Measurements from ENCODE around the gene NFIB. TPM values are rescaled to one million over a fixed set of nuclear protein-coding genes. Genes with fewer than 3 reads are reported as not detected.

The NFIB gene
- total RNA-seq, 2 experiments from 2014 or later, result not detected

DNA sequence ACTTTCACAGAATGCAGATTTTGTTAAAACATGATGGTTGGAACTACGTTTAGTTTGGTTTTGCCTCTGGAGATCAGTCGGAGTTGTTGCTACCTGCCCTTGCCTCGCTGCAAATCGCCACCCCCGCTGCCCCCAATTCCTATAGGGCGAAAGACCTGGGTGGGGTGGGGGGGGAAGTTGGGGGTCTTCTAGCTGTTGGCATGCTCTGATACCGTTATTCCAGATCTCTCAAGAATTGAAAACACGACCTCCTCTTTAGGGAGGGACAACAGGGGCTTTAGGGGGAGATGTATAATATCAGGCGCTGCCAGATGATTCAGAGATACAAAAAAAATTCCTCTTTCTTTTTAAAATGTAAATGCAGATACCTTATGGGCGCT lies 36.4 kb upstream of the NFIB start:
- Mint-ChIP-seq H3K4me3 (no peak overlapping the region), H3K4me1 (peaks cover 7% of the 10 kb centered on the region), H3K27ac (no peak overlapping the region), H3K36me3 (ENCODE audit: low read depth) (no peaks in the 10 kb centered on the region), H3K27me3 (peaks cover 76% of the 10 kb centered on the region), H3K9me3 (ENCODE audit: low read depth) (no peaks in the 10 kb centered on the region)
- intact Hi-C loops (cut with DNase I, micrococcal nuclease), result loop anchor here in 1 of 2 experiments (5.0 kb wide), 2 partner anchors 903 to 1318 kb away; no protein-coding TSS in a partner anchor
- ChIA-PET CTCF (interaction anchor here (1.4 kb wide), 1 partner anchor 922 kb away, joined by 4 read pairs; no protein-coding TSS in a partner anchor), POLR2A (no interaction called here)
- no peak for ATAC-seq
- no peak for DNase-seq

DNA sequence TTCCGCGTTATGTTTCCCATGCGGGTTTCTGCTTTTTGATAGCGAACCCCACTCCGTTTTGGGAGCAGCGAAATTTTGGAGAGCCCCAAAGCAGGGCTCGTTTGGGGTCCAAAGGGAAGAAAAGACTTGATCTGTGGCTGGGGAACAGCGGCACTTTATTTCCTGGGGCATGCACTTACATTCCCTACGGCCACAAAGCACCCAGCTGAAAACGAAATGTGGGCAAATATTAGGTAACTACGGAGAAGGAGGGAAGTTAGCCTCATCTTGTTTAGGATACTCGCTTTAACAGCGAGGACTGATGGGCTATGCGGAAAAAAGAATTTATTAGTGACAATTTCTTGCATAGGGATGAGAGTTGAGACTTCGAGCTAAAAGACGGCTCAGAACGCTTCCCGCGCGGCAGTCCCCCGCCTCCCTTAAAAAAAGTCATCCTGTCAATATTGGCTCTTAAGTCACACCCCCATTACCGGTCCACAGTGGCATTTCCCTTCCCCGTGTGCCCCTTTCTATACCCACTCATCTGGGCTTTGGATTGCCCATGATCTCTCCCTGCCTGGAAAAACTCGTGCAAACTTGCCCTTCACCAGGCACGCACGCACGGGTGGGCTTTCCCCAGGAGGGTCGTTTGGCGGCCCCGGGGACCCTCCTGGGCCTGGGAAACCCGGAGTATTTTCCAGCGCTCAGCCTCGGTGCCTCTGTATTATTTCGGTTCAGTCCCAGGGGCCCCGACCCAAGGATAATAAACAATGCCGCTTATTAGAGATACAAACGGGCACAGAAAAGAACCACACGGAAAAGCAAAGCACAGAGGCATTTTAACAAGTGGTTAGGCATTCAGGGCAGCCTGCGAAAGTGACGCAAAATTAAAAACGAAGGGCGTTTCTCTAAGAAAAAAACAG lies 35.8 kb upstream of the NFIB start:
- Mint-ChIP-seq H3K4me1 (peaks cover 7% of the 10 kb centered on the region), H3K27ac (no peak overlapping the region), H3K36me3 (ENCODE audit: low read depth) (no peaks in the 10 kb centered on the region), H3K4me3 (no peak overlapping the region), H3K9me3 (ENCODE audit: low read depth) (no peaks in the 10 kb centered on the region), H3K27me3 (peaks cover 77% of the 10 kb centered on the region)
- DNase-seq (no peak), ATAC-seq (no peak)
- intact Hi-C loops (cut with DNase I, micrococcal nuclease), result loop anchor here (1.0 to 5.0 kb wide), 4 partner anchors 35 to 1317 kb away; partner anchors contain the start of gene NFIB (in 1 of the 2)
- ChIA-PET CTCF (interaction anchor here (0.7 kb wide), 1 partner anchor 25 kb away, joined by 3 read pairs; no protein-coding TSS in a partner anchor), POLR2A (interaction anchor here (0.7 kb wide), 1 partner anchor 318 kb away, joined by 3 read pairs; no protein-coding TSS in a partner anchor)

DNA sequence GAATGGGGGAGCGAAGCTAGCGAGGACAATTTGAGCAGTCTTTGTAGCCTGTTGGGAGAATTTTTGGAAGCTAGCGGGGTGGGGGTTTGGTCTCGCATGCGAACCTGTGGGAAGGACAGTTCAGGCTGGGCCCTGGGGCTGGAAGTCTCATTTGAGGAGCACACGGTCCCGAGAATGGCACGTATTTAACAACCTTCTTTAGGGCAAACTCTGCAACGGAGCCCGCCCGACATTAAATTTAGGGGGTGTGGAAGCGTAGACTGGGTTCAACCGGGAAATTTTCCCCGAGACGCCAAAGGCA lies 35.2 kb upstream of the NFIB start:
- H3K27ac Mint-ChIP-seq, result no peak overlapping the region
- no peaks in the 10 kb centered on the region for H3K9me3 Mint-ChIP-seq (ENCODE audit: low read depth)
- peaks cover 73% of the 10 kb centered on the region for H3K27me3 Mint-ChIP-seq
- ChIA-PET POLR2A (interaction anchor here (0.7 kb wide), 1 partner anchor 317 kb away, joined by 3 read pairs; no protein-coding TSS in a partner anchor), CTCF (interaction anchor here (0.7 to 1.5 kb wide), 2 partner anchors 24 to 43 kb away, joined by 3 read pairs; no protein-coding TSS in a partner anchor)
- no peaks in the 10 kb centered on the region for H3K36me3 Mint-ChIP-seq (ENCODE audit: low read depth)
- intact Hi-C loops (cut with DNase I, micrococcal nuclease), result loop anchor here (1.0 to 2.0 kb wide), 2 partner anchors 35 to 36 kb away; partner anchors contain the start of gene NFIB (in 1 of the 2)
- H3K4me3 Mint-ChIP-seq, result no peak overlapping the region
- H3K4me1 Mint-ChIP-seq, result peaks cover 7% of the 10 kb centered on the region
- ATAC-seq, result no peak
- DNase-seq, result no peak

DNA sequence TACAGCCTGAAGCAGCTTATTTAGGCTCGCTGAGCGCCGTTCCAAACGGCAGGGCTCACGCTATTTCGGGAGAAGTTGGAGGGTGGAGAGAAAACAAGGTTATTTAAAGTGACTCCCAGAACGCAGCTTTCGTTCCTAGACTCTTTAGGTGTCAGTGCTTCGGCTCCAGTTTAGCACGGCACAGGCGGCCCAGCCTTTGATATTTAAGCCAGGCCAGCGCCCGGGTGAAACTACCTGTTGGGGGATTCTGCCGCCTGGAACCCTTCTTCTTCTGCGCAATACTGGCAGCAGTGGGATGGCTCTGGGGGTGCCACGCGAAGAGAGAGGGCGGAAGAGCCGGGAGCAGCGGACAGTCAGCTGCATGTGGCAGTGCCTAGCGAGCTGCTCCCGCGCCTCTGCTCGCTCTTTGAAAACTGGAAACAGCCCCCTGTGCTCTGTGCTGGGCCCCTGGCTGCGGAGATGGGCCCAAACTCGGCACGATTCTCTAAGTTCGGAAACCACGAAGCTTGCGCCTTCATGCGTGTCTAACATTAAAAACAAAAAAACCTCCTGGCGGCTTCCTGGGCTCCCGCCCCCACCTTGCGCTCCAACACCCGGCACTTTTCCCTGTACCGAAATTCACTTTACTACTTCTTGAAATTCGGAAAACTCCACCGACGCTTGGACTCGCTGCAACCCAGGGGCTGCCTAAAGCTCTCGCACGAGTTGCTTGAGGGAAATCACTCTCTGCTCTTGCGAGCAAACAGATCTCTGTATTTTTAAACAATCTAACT lies 34.6 kb upstream of the NFIB start:
- ATAC-seq, result no peak
- Mint-ChIP-seq H3K27ac (no peak overlapping the region), H3K4me3 (no peak overlapping the region), H3K4me1 (peaks cover 7% of the 10 kb centered on the region), H3K36me3 (ENCODE audit: low read depth) (no peaks in the 10 kb centered on the region), H3K27me3 (peaks cover 69% of the 10 kb centered on the region), H3K9me3 (ENCODE audit: low read depth) (no peaks in the 10 kb centered on the region)
- intact Hi-C loops (cut with DNase I, micrococcal nuclease), result loop anchor here (1.0 to 2.0 kb wide), 2 partner anchors 34 to 36 kb away; partner anchors contain the start of gene NFIB (in 1 of the 2)
- CTCF ChIA-PET, result interaction anchor here (0.6 to 1.5 kb wide), 4 partner anchors 24 to 917 kb away, joined by 3 read pairs; no protein-coding TSS in a partner anchor
- DNase-seq, result no peak
- POLR2A ChIA-PET, result interaction anchor here (0.7 kb wide), 1 partner anchor 316 kb away, joined by 3 read pairs; no protein-coding TSS in a partner anchor

DNA sequence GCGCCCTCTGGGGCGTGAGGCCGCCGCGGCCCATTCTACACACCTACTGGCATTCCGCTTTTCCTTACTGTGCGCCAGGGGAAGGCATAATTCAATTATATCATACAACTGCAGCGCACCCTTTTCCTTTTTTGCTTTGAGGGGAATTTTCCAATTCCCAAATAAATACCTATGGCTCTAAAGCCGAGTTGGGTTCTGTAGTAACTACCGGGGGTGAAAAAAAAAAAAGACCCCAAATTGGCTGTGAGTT lies 34.1 kb upstream of the NFIB start:
- Mint-ChIP-seq H3K27me3 (peaks cover 64% of the 10 kb centered on the region), H3K4me3 (no peak overlapping the region), H3K4me1 (peaks cover 7% of the 10 kb centered on the region), H3K27ac (no peak overlapping the region), H3K36me3 (ENCODE audit: low read depth) (no peaks in the 10 kb centered on the region), H3K9me3 (ENCODE audit: low read depth) (no peaks in the 10 kb centered on the region)
- POLR2A ChIA-PET, result no interaction called here
- ATAC-seq (no peak), DNase-seq (no peak)
- CTCF ChIA-PET, result interaction anchor here (0.6 to 1.5 kb wide), 3 partner anchors 42 to 916 kb away, joined by 3 read pairs; no protein-coding TSS in a partner anchor
- intact Hi-C loops (cut with DNase I, micrococcal nuclease), result loop anchor here in 1 of 2 experiments (2.0 kb wide), 1 partner anchor 35 kb away; no protein-coding TSS in a partner anchor

GRCh38 chr9:14347406-14348122 lies 33.6 kb upstream of the NFIB start:
- ChIA-PET CTCF (interaction anchor here (0.7 to 1.5 kb wide), 2 partner anchors 42 to 128 kb away, joined by 3 read pairs; no protein-coding TSS in a partner anchor), POLR2A (no interaction called here)
- intact Hi-C loops (cut with DNase I, micrococcal nuclease), result loop anchor here in 1 of 2 experiments (2.0 kb wide), 1 partner anchor 35 kb away; no protein-coding TSS in a partner anchor
- no peaks in the 10 kb centered on the region for H3K9me3 Mint-ChIP-seq (ENCODE audit: low read depth)
- ATAC-seq (no peak), DNase-seq (no peak)
- no peak overlapping the region for H3K4me3 Mint-ChIP-seq
- H3K4me1 Mint-ChIP-seq, result peaks cover 7% of the 10 kb centered on the region
- H3K27me3 Mint-ChIP-seq, result peaks cover 59% of the 10 kb centered on the region
- no peak overlapping the region for H3K27ac Mint-ChIP-seq
- H3K36me3 Mint-ChIP-seq (ENCODE audit: low read depth), result no peaks in the 10 kb centered on the region

GRCh38 chr9:14346811-14347405 lies 33.0 kb upstream of the NFIB start:
- Mint-ChIP-seq H3K4me1 (peaks cover 7% of the 10 kb centered on the region), H3K27me3 (peaks cover 59% of the 10 kb centered on the region), H3K9me3 (ENCODE audit: low read depth) (no peaks in the 10 kb centered on the region), H3K4me3 (no peak overlapping the region), H3K36me3 (ENCODE audit: low read depth) (no peaks in the 10 kb centered on the region), H3K27ac (no peak overlapping the region)
- CTCF ChIA-PET, result interaction anchor here (0.7 kb wide), 1 partner anchor 23 kb away, joined by 3 read pairs; no protein-coding TSS in a partner anchor
- POLR2A ChIA-PET, result no interaction called here
- DNase-seq, result no peak
- no peak for ATAC-seq
- intact Hi-C loops (cut with DNase I, micrococcal nuclease), result no loop called here

DNA sequence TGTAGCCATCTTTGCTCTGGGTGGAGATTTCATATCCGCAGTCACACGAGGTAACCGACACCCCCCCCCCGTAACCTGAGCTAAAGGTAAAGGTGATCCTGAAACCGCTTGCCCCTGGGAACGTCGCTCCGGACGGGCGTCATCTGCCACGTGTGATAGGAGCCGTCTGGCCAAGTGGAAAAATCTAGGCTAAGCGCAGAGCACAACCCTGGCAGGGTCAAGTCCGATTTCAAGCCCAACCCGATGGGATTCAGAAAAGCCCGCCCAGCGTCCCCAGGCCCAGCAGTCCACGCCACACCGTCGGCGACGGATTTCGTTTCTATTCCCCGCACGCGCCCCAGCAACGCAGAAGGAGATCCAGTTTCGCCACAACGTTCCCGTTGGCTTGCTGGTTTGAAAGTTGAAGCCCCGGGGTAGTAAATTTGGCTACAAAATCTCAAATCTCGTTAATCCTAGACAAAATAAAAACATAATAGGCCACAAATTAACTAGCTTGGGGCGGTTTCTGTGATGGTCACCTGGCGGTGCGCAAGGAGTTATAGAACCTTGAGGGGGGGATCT lies 32.4 kb upstream of the NFIB start:
- POLR2A ChIA-PET, result no interaction called here
- no peaks in the 10 kb centered on the region for H3K9me3 Mint-ChIP-seq (ENCODE audit: low read depth)
- no peaks in the 10 kb centered on the region for H3K36me3 Mint-ChIP-seq (ENCODE audit: low read depth)
- peaks cover 7% of the 10 kb centered on the region for H3K4me1 Mint-ChIP-seq
- no peak overlapping the region for H3K27ac Mint-ChIP-seq
- H3K27me3 Mint-ChIP-seq, result peaks cover 54% of the 10 kb centered on the region
- no peak overlapping the region for H3K4me3 Mint-ChIP-seq
- intact Hi-C loops (cut with DNase I, micrococcal nuclease), result no loop called here
- no peak for DNase-seq
- ATAC-seq, result no peak
- CTCF ChIA-PET, result interaction anchor here (0.7 kb wide), 1 partner anchor 24 kb away, joined by 3 read pairs; no protein-coding TSS in a partner anchor

DNA sequence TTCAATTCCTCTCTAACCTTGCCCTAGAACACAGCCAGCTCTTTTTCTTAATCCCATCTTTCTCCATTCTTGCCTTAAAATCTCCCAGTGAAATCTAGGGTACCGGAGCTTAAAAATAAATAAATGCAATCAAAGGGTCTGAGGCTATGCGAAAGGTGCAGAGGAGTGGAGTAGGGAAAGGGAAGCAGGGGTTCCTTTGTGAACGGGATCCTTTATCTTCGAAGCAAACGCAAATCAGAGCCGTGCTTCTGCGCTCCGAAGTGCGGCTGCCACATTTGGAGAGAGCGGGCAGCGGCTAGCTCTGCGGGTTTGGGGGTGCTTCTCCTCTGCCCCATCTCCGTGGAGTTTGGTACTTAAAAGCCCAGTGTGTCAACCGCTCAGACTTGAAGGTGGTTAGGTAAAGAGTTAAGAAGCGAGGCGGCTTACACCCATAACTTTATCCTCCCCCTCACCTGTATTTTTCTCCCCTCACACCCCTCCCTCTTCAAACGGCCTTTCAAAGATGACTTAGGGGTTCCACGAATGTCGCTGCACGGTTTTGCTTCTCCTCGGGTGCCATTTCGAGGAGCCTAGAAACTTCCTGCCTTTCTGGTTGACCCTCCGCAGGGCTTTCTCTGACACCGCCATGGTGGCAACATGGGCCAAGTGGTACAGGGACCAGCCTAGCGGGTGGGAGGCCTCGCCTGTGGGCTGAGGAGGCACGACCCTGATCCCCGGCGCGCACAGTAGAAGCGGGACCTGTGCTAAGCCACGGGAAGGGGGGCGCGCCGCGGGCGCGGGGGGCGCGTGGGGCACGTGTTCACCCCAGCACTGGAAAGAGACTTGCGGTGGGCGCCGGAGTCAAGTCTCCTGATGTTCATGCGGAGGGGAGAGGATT lies 31.7 kb upstream of the NFIB start:
- H3K4me1 Mint-ChIP-seq, result peaks cover 7% of the 10 kb centered on the region
- H3K9me3 Mint-ChIP-seq (ENCODE audit: low read depth), result no peaks in the 10 kb centered on the region
- ChIA-PET POLR2A (no interaction called here), CTCF (interaction anchor here (1.0 to 1.3 kb wide), 2 partner anchors 9 to 918 kb away, joined by 3 to 7 read pairs; no protein-coding TSS in a partner anchor)
- no peak overlapping the region for H3K27ac Mint-ChIP-seq
- intact Hi-C loops (cut with DNase I, micrococcal nuclease), result no loop called here
- no peak overlapping the region for H3K4me3 Mint-ChIP-seq
- DNase-seq (no peak), ATAC-seq (no peak)
- peaks cover 47% of the 10 kb centered on the region for H3K27me3 Mint-ChIP-seq
- H3K36me3 Mint-ChIP-seq (ENCODE audit: low read depth), result no peaks in the 10 kb centered on the region

Measured in activated CD4-positive, alpha-beta T cell treated with anti-CD3 and anti-CD28 coated beads for 36 hours (primary cell).